ENCODE data around the gene BRME1. TPM values are rescaled to one million over a fixed set of nuclear protein-coding genes. Genes with fewer than 3 reads are reported as not detected.

The BRME1 gene
- total RNA-seq, 1 experiment from 2014 or later: 1.5 TPM

GRCh38 chr19:13844130-13844631 lies 61.7 kb downstream of the BRME1 start:
- peak; percentile 68 for DNase-seq
- peak overlapping the region; percentile 86 for H3K4me3 Mint-ChIP-seq (ENCODE audit: low read depth, unreplicated experiment)
- no peaks in the 10 kb centered on the region for H3K9me3 Mint-ChIP-seq (ENCODE audit: low read depth, unreplicated experiment)
- H3K36me3 Mint-ChIP-seq (ENCODE audit: insufficient read depth, unreplicated experiment): peaks cover 90% of the 10 kb centered on the region
- CTCF ChIA-PET: interaction anchor here (0.6 to 1.5 kb wide), 3 partner anchors 14 to 278 kb away, joined by 3 to 4 read pairs (median 4); no protein-coding TSS in a partner anchor
- intact Hi-C loops (cut with micrococcal nuclease; ENCODE audit: unreplicated experiment): no loop called here
- H3K4me1 Mint-ChIP-seq (ENCODE audit: low read depth, unreplicated experiment): peaks cover 30% of the 10 kb centered on the region
- no peaks in the 10 kb centered on the region for H3K27me3 Mint-ChIP-seq (ENCODE audit: unreplicated experiment)
- no TSS peak for BruUV-seq (replicated peaks)
- peak overlapping the region; percentile 98 for H3K27ac Mint-ChIP-seq (ENCODE audit: unreplicated experiment)
- TF ChIP-seq CTCF (IDR thresholded peaks at IDR 0.05; ENCODE audit: unreplicated experiment): no peak

- peaks cover 21% of the 10 kb centered on the region for H3K4me1 Mint-ChIP-seq (ENCODE audit: low read depth, unreplicated experiment)
- BruUV-seq (replicated peaks): no TSS peak
- peak overlapping the region; percentile 98 for H3K27ac Mint-ChIP-seq (ENCODE audit: unreplicated experiment)
- intact Hi-C loops (cut with micrococcal nuclease; ENCODE audit: unreplicated experiment): no loop called here
- H3K9me3 Mint-ChIP-seq (ENCODE audit: low read depth, unreplicated experiment): no peaks in the 10 kb centered on the region
- CTCF ChIA-PET: interaction anchor here (1.5 kb wide), 1 partner anchor 19 kb away, joined by 4 read pairs; no protein-coding TSS in a partner anchor
- DNase-seq: peak; percentile 80
- H3K27me3 Mint-ChIP-seq (ENCODE audit: unreplicated experiment): no peaks in the 10 kb centered on the region
- peaks cover 91% of the 10 kb centered on the region for H3K36me3 Mint-ChIP-seq (ENCODE audit: insufficient read depth, unreplicated experiment)
- peak overlapping the region; percentile 86 for H3K4me3 Mint-ChIP-seq (ENCODE audit: low read depth, unreplicated experiment)
- TF ChIP-seq CTCF (IDR thresholded peaks at IDR 0.05; ENCODE audit: unreplicated experiment): no peak
Measured at GRCh38 chr19:13843104-13843921, 62.6 kb downstream of the BRME1 start.

GRCh38 chr19:13842291-13843103 lies 63.4 kb downstream of the BRME1 start:
- Mint-ChIP-seq H3K9me3 (ENCODE audit: low read depth, unreplicated experiment) (no peaks in the 10 kb centered on the region), H3K4me3 (ENCODE audit: low read depth, unreplicated experiment) (peak overlapping the region; percentile 86), H3K36me3 (ENCODE audit: insufficient read depth, unreplicated experiment) (peaks cover 91% of the 10 kb centered on the region), H3K27ac (ENCODE audit: unreplicated experiment) (peak overlapping the region; percentile 98), H3K27me3 (ENCODE audit: unreplicated experiment) (no peaks in the 10 kb centered on the region), H3K4me1 (ENCODE audit: low read depth, unreplicated experiment) (peaks cover 21% of the 10 kb centered on the region)
- intact Hi-C loops (cut with micrococcal nuclease; ENCODE audit: unreplicated experiment): no loop called here
- CTCF ChIA-PET: no interaction called here
- BruUV-seq (replicated peaks): no TSS peak
- no peak for TF ChIP-seq CTCF (IDR thresholded peaks at IDR 0.05; ENCODE audit: unreplicated experiment)
- peak; percentile 83 for DNase-seq

- TF ChIP-seq CTCF (IDR thresholded peaks at IDR 0.05; ENCODE audit: unreplicated experiment): no peak
- peak overlapping the region; percentile 86 for H3K4me3 Mint-ChIP-seq (ENCODE audit: low read depth, unreplicated experiment)
- peaks cover 89% of the 10 kb centered on the region for H3K36me3 Mint-ChIP-seq (ENCODE audit: insufficient read depth, unreplicated experiment)
- CTCF ChIA-PET: interaction anchor here (0.6 to 0.7 kb wide), 2 partner anchors 20 to 165 kb away, joined by 3 to 4 read pairs; no protein-coding TSS in a partner anchor
- H3K27me3 Mint-ChIP-seq (ENCODE audit: unreplicated experiment): no peaks in the 10 kb centered on the region
- TSS peak; percentile 49 for BruUV-seq (replicated peaks)
- no peak for DNase-seq
- no peaks in the 10 kb centered on the region for H3K9me3 Mint-ChIP-seq (ENCODE audit: low read depth, unreplicated experiment)
- H3K4me1 Mint-ChIP-seq (ENCODE audit: low read depth, unreplicated experiment): peaks cover 21% of the 10 kb centered on the region
- intact Hi-C loops (cut with micrococcal nuclease; ENCODE audit: unreplicated experiment): no loop called here
- peak overlapping the region; percentile 96 for H3K27ac Mint-ChIP-seq (ENCODE audit: unreplicated experiment)
Measured at GRCh38 chr19:13841962-13842290, 64.0 kb downstream of the BRME1 start.
